RKO (cell line): ENCODE data around the gene AKAP5.
"Not testable (repeated sequence)": the region's sequence is repeated elsewhere in the genome, so short reads cannot be mapped to it uniquely, and the experiment has no call there.

Experiments
- DNase-seq: peaks from one replicate; pipeline ENCODE4 v3.0.0-alpha.2; 2016; ENCODE audit warnings: low spot score

AKAP5 gene

GRCh38 chr14:64502887-64503433, 37.7 kb downstream of the AKAP5 start:
- DNase-seq: peak; percentile 37

- DNase-seq: peak; percentile 92
Observed at GRCh38 chr14:64503434-64504309, 38.4 kb downstream of the AKAP5 start, which contains the start of gene ZBTB25. ZBTB25 (minus strand) TSS chr14:64503838; CDS start chr14:64490533, 13,305 bp downstream.

- peak; percentile 85 for DNase-seq
Observed at GRCh38 chr14:64504310-64504896, 39.1 kb downstream of the AKAP5 start, which contains the start of gene ZBTB1. ZBTB1 (plus strand) TSS chr14:64504770; CDS start chr14:64521505, 16,735 bp downstream.

GRCh38 chr14:64504897-64505794, 39.8 kb downstream of the AKAP5 start:
- DNase-seq: peak; percentile 89

GRCh38 chr14:64506721-64507120, 41.4 kb downstream of the AKAP5 start:
- DNase-seq: no peak

- peak; percentile 47 for DNase-seq
Observed at GRCh38 chr14:64507376-64508156, 42.3 kb downstream of the AKAP5 start.

GRCh38 chr14:64508215-64508776, 43.0 kb downstream of the AKAP5 start:
- no peak for DNase-seq

GRCh38 chr14:64509036-64509435, 43.7 kb downstream of the AKAP5 start:
- DNase-seq: no peak

- DNase-seq: peak; percentile 81
Observed at GRCh38 chr14:64510825-64511671, 45.7 kb downstream of the AKAP5 start.

GRCh38 chr14:64513271-64513670, 48.0 kb downstream of the AKAP5 start:
- no peak for DNase-seq

GRCh38 chr14:64515053-64515452, 49.8 kb downstream of the AKAP5 start:
- DNase-seq: no peak

- no peak for DNase-seq
Observed at GRCh38 chr14:64516969-64517368, 51.7 kb downstream of the AKAP5 start.

GRCh38 chr14:64517667-64518066, 52.4 kb downstream of the AKAP5 start:
- not testable (repeated sequence) for DNase-seq

GRCh38 chr14:64518229-64518628, 52.9 kb downstream of the AKAP5 start:
- DNase-seq: no peak

- no peak for DNase-seq
Observed at GRCh38 chr14:64520699-64521098, 55.4 kb downstream of the AKAP5 start.

GRCh38 chr14:64522591-64523355, 57.5 kb downstream of the AKAP5 start:
- no peak for DNase-seq
